ENCODE results near the gene NRG3.

DNA sequence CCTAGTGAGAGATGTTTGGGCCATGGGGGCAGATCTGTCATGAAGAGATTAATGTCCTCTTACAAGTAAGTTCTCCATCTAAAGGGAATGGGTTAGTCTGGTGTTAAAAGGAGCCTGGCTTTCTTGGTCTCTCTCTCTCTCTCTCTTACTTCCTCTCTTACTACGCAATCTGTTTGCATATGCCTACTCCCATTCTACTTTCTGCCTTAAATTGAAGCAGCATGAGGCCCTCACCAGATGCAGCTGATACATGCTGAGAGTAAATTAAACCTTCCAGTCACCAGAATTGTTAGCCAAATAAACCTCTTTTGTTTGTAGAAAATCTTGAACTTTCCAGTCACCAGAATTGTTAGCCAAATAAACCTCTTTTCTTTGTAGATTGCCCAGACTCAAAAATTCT lies 884.1 kb downstream of the NRG3 start:
- TF ChIP-seq, protein P1, sequence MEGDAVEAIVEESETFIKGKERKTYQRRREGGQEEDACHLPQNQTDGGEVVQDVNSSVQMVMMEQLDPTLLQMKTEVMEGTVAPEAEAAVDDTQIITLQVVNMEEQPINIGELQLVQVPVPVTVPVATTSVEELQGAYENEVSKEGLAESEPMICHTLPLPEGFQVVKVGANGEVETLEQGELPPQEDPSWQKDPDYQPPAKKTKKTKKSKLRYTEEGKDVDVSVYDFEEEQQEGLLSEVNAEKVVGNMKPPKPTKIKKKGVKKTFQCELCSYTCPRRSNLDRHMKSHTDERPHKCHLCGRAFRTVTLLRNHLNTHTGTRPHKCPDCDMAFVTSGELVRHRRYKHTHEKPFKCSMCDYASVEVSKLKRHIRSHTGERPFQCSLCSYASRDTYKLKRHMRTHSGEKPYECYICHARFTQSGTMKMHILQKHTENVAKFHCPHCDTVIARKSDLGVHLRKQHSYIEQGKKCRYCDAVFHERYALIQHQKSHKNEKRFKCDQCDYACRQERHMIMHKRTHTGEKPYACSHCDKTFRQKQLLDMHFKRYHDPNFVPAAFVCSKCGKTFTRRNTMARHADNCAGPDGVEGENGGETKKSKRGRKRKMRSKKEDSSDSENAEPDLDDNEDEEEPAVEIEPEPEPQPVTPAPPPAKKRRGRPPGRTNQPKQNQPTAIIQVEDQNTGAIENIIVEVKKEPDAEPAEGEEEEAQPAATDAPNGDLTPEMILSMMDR (IDR thresholded peaks at IDR 0.05): no peak
- TF ChIP-seq POLR2A (IDR thresholded peaks at IDR 0.05): no peak

All from prostate gland (tissue), 2 donors.